ENCODE measurements around the gene LETM1. TPM values are rescaled to one million over a fixed set of nuclear protein-coding genes. Genes with fewer than 3 reads are reported as not detected.

LETM1 gene
- total RNA-seq, 1 experiment from 2014 or later: 86.3 TPM

- Histone ChIP-seq H3K9ac (ENCODE audit: low read length) (no peak overlapping the region), H3K9me3 (ENCODE audit: low read length) (no peaks in the 10 kb centered on the region), H3K4me1 (ENCODE audit: insufficient read depth, low read length) (no peaks in the 10 kb centered on the region), H3F3A (ENCODE audit: low read length, unreplicated experiment) (no peaks in the 10 kb centered on the region), H3K27me3 (ENCODE audit: low read length) (no peaks in the 10 kb centered on the region), H3K9me2 (replicated peaks; ENCODE audit: low read length) (no peaks in the 10 kb centered on the region), H3K4me3 (ENCODE audit: low read length) (no peak overlapping the region), H2AFZ (ENCODE audit: low read length) (no peak overlapping the region), H3K27ac (ENCODE audit: low read length) (no peak overlapping the region), H3K4me2 (ENCODE audit: low read length) (no peak overlapping the region), H3K36me3 (ENCODE audit: low read depth, low read length) (peaks cover 3% of the 10 kb centered on the region; the same call in 1 of the 2 replicates), H4K20me1 (ENCODE audit: low read length) (no peaks in the 10 kb centered on the region), H3K79me2 (ENCODE audit: low read length) (no peaks in the 10 kb centered on the region)
- DNase-seq: no peak
- intact Hi-C loops (cut with micrococcal nuclease): no loop called here
- no peak for TF ChIP-seq CTCF (conservative IDR thresholded peaks at IDR 0.05; ENCODE audit: low read depth, low read length)
- no peak for TF ChIP-seq EZH2phosphoT487 (IDR thresholded peaks at IDR 0.05; ENCODE audit: borderline replicate concordance, low read length)
- TF ChIP-seq EZH2 (IDR thresholded peaks at IDR 0.05; ENCODE audit: low read length, unreplicated experiment): no peak
- no TSS peak for BruUV-seq (replicated peaks)
- ChIA-PET POLR2A (ENCODE audit: unreplicated experiment) (no interaction called here), CTCF (no interaction called here)
- ATAC-seq: no peak
Observed at GRCh38 chr4:1808851-1809753, 46.9 kb downstream of the LETM1 start.

DNA sequence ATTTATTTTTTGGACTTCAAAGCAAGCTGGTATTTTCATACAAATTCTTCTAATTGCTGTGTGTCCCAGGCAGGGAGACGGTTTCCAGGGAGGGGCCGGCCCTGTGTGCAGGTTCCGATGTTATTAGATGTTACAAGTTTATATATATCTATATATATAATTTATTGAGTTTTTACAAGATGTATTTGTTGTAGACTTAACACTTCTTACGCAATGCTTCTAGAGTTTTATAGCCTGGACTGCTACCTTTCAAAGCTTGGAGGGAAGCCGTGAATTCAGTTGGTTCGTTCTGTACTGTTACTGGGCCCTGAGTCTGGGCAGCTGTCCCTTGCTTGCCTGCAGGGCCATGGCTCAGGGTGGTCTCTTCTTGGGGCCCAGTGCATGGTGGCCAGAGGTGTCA, 47.6 kb downstream of the LETM1 start:
- Histone ChIP-seq H3K79me2 (ENCODE audit: low read length) (no peaks in the 10 kb centered on the region), H3F3A (ENCODE audit: low read length, unreplicated experiment) (no peaks in the 10 kb centered on the region), H3K27me3 (ENCODE audit: low read length) (no peaks in the 10 kb centered on the region), H3K9me2 (replicated peaks; ENCODE audit: low read length) (no peaks in the 10 kb centered on the region), H4K20me1 (ENCODE audit: low read length) (no peaks in the 10 kb centered on the region), H3K4me1 (ENCODE audit: insufficient read depth, low read length) (no peaks in the 10 kb centered on the region), H3K9ac (ENCODE audit: low read length) (no peak overlapping the region), H3K4me2 (ENCODE audit: low read length) (no peak overlapping the region), H3K27ac (ENCODE audit: low read length) (no peak overlapping the region), H3K9me3 (ENCODE audit: low read length) (no peaks in the 10 kb centered on the region), H2AFZ (ENCODE audit: low read length) (no peak overlapping the region), H3K4me3 (ENCODE audit: low read length) (no peak overlapping the region), H3K36me3 (ENCODE audit: low read depth, low read length) (no peaks in the 10 kb centered on the region)
- intact Hi-C loops (cut with micrococcal nuclease): no loop called here
- CTCF ChIA-PET: no interaction called here
- ATAC-seq: no peak
- POLR2A ChIA-PET (ENCODE audit: unreplicated experiment): no interaction called here
- no TSS peak for BruUV-seq (replicated peaks)
- TF ChIP-seq EZH2phosphoT487 (IDR thresholded peaks at IDR 0.05; ENCODE audit: borderline replicate concordance, low read length): no peak
- no peak for TF ChIP-seq EZH2 (IDR thresholded peaks at IDR 0.05; ENCODE audit: low read length, unreplicated experiment)
- TF ChIP-seq CTCF (conservative IDR thresholded peaks at IDR 0.05; ENCODE audit: low read depth, low read length): no peak
- no peak for DNase-seq

DNA sequence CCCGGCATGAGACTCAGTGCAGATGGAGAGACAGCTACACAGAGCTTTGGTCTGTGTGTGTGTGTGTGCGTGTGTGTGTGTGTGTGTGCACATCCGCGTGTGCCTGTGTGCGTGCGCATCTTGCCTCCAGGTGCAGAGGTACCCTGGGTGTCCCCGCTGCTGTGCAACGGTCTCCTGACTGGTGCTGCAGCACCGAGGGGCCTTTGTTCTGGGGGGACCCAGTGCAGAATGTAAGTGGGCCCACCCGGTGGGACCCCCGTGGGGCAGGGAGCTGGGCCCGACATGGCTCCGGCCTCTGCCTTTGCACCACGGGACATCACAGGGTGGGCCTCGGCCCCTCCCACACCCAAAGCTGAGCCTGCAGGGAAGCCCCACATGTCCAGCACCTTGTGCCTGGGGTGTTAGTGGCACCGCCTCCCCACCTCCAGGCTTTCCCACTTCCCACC, 48.6 kb downstream of the LETM1 start:
- Histone ChIP-seq H3F3A (ENCODE audit: low read length, unreplicated experiment) (no peaks in the 10 kb centered on the region), H3K4me2 (ENCODE audit: low read length) (no peak overlapping the region), H3K9me2 (replicated peaks; ENCODE audit: low read length) (no peaks in the 10 kb centered on the region), H3K79me2 (ENCODE audit: low read length) (no peaks in the 10 kb centered on the region), H3K27me3 (ENCODE audit: low read length) (no peaks in the 10 kb centered on the region), H4K20me1 (ENCODE audit: low read length) (no peaks in the 10 kb centered on the region), H3K36me3 (ENCODE audit: low read depth, low read length) (no peaks in the 10 kb centered on the region), H3K9me3 (ENCODE audit: low read length) (no peaks in the 10 kb centered on the region), H3K4me1 (ENCODE audit: insufficient read depth, low read length) (no peaks in the 10 kb centered on the region), H3K4me3 (ENCODE audit: low read length) (no peak overlapping the region), H3K27ac (ENCODE audit: low read length) (no peak overlapping the region), H3K9ac (ENCODE audit: low read length) (no peak overlapping the region), H2AFZ (ENCODE audit: low read length) (no peak overlapping the region)
- DNase-seq: no peak
- intact Hi-C loops (cut with micrococcal nuclease): no loop called here
- BruUV-seq (replicated peaks): no TSS peak
- ATAC-seq: no peak
- ChIA-PET POLR2A (ENCODE audit: unreplicated experiment) (no interaction called here), CTCF (no interaction called here)
- TF ChIP-seq EZH2phosphoT487 (IDR thresholded peaks at IDR 0.05; ENCODE audit: borderline replicate concordance, low read length) (no peak), CTCF (conservative IDR thresholded peaks at IDR 0.05; ENCODE audit: low read depth, low read length) (no peak), EZH2 (IDR thresholded peaks at IDR 0.05; ENCODE audit: low read length, unreplicated experiment) (no peak)
